Fibroblast of pulmonary artery (primary cell): ENCODE measurements around the gene MRTFA.

Experiments
- DNase-seq: peaks from one replicate; pipeline ENCODE4 v3.0.0-alpha.2; 2010; ENCODE audit warnings: low read depth
- H3K4me3 ChIP-seq: replicated peaks from 2 replicates; pipeline ENCODE4 v1.5.1; 2011; ENCODE audit warnings: low read depth, mild to moderate bottlenecking, control low read depth, low read length, moderate library complexity
- TF ChIP-seq, protein P1 (sequence below): IDR thresholded peaks from 2 replicates; pipeline ENCODE4 v1.5.1; 2011; ENCODE audit warnings: mild to moderate bottlenecking, control low read depth, low read length, inconsistent platforms; ENCODE audit errors: missing control alignments

The MRTFA gene

DNA sequence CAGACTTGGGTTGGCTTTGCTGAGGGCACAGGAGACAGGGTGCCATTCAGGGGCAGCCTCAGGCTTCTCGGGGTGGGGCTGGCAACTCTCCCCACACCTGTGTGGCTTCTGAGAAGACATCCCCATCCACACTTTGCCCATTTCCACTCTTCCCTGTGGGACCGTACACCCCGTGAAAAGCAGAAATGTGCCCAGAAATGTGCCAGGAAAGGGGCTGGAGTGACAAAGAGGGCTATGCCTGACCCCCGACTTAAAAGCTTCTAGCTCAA is 215.5 kb downstream of the MRTFA start:
- DNase-seq: no peak
- TF ChIP-seq, protein P1, sequence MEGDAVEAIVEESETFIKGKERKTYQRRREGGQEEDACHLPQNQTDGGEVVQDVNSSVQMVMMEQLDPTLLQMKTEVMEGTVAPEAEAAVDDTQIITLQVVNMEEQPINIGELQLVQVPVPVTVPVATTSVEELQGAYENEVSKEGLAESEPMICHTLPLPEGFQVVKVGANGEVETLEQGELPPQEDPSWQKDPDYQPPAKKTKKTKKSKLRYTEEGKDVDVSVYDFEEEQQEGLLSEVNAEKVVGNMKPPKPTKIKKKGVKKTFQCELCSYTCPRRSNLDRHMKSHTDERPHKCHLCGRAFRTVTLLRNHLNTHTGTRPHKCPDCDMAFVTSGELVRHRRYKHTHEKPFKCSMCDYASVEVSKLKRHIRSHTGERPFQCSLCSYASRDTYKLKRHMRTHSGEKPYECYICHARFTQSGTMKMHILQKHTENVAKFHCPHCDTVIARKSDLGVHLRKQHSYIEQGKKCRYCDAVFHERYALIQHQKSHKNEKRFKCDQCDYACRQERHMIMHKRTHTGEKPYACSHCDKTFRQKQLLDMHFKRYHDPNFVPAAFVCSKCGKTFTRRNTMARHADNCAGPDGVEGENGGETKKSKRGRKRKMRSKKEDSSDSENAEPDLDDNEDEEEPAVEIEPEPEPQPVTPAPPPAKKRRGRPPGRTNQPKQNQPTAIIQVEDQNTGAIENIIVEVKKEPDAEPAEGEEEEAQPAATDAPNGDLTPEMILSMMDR: no peak
- no peak overlapping the region for H3K4me3 ChIP-seq

DNA sequence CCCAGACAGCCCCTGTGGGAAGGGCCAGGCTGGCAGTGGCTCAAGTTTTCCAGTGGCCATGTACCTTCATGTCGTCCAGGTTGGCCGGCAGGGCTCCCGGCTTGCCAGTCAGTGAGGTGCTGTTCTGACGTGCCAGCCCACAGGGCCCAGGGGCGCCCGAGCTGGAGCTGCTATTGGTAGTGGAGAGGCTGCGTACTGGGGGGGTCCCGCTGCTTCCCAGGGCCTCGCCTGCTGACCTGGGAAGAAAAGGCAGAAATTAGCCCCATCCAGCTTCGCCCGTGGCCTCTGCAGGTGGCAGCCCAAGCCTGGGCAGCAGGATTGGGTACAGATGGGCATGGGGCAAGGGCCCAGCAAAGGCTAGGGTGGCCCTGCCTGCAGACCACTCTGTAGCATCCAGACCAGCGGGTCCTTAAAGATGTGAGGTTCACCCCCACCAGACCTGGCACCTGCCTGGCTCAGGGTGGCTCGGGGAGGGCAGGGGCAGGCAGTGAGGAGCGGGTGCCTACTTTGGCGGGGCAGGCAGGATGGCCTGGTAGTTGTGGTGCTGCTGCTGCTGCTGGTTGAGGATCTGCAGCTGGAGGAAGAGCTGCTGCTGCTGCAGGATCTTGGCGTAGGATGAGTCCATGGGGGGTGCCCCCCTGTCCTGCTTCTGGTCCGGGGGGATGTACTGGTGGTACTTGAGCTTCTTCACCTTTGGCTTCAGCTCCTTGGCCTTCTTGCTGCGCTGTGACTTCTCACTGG is 216.0 kb downstream of the MRTFA start:
- TF ChIP-seq, protein P1: no peak
- no peak for DNase-seq
- no peak overlapping the region for H3K4me3 ChIP-seq

DNA sequence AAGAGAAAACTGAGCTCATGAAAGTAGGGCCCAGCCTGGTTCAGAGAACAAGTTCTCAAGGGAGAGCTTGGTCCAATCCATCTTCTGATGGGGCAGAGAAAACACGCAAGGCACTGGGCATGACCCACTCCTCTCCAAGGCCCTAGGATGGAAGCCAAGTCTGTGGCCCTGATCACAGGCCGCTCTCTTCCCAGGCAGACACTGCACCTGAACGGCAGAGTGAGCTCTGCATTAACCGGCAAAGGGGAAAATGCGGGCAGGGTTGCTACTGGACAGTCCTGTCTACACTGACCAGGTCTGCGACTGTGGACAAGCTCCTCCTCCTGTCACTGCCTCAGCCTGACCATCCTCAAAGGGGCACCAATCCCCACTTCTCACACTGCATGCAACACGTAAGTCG is 216.8 kb downstream of the MRTFA start:
- no peak overlapping the region for H3K4me3 ChIP-seq
- TF ChIP-seq, protein P1: no peak
- DNase-seq: no peak

DNA sequence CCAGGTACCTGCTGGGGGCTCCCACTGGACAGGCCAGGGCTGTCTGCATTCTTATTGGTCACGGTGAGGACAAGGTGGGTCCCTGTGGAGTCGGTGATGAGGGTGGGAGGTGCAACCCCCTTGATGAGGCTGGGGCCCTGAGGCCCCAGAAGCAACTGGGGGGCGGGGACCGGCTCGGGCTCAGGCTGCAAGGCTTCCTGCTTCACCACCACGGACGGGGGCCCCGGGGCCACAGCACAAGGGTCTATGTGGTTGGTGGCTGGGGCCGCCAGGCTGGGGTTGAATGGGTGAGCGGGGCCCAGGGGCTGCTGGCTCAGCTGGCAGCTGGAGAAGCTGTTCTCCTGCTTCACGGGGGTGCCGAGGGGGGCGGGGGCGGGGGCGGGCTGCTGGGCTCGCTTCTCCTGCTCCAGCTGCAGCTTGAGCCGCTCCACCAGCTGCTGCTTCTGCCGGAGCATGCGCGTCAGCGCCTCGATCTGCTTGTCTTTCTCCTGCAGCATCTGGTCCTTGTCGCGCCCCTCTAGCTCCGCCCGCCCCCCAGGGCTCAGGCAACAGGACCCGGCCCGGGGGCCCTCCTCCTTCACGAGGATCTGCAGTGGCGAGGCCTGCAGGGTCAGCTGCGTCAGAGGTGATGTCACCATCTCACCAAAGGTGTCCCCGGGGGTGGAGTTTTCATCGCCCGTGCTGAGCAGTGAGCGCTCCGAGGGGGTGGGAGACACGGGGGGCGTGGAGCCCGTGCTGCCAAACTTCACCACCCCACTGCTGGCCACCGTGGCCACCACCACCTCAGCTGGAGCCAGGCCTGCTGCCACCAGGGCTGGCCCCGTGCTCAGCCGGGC is 217.9 kb downstream of the MRTFA start:
- TF ChIP-seq, protein P1: no peak
- H3K4me3 ChIP-seq: no peak overlapping the region
- no peak for DNase-seq

DNA sequence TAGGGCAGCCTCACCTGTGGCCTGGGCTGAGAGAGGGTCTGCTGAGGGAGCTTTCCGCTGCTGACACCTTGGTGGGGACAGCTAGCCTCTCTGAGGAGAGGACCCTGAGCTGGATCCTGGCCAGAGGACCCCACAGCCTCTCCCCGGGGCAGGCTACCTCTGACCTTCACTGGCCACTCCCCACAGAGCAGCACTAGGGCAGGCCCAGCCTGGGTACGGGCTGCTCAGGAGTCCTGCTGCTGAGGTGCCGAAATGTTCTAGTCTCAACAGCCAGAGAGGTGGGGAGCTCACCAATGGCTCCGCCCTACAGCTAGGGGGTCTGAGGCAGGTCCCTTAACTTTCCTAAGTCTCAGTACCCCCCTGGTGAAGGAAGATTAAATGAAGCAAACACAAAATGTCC is 218.6 kb downstream of the MRTFA start:
- TF ChIP-seq, protein P1: no peak
- DNase-seq: no peak
- no peak overlapping the region for H3K4me3 ChIP-seq

DNA sequence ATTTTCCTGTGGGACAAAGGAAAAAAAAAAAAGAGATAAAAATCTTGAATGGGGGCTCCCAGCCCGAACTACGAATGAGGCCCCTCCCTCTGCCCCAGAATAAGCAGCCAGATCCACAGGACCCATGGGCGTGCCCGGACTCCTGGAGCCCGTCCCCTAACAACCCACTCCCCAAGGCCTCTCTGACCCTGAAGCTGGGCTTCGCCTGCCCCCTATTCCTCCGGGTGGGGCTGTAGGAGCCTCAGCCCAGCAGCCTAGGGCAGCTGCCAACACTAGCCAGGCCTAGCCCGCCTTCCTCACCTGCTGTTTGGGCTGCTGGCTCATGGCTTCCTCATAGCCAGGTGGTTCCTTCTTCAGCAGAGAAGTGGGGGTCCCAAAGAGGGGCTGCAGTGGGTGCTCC is 219.5 kb downstream of the MRTFA start:
- TF ChIP-seq, protein P1: no peak
- no peak for DNase-seq
- no peak overlapping the region for H3K4me3 ChIP-seq
